ENCODE measurements around the gene PPP1R9B. TPM values are rescaled to one million over a fixed set of nuclear protein-coding genes. Genes with fewer than 3 reads are reported as not detected.

The PPP1R9B gene
- polyA plus RNA-seq, 1 donor from 2014 or later = 4.2 TPM

DNA sequence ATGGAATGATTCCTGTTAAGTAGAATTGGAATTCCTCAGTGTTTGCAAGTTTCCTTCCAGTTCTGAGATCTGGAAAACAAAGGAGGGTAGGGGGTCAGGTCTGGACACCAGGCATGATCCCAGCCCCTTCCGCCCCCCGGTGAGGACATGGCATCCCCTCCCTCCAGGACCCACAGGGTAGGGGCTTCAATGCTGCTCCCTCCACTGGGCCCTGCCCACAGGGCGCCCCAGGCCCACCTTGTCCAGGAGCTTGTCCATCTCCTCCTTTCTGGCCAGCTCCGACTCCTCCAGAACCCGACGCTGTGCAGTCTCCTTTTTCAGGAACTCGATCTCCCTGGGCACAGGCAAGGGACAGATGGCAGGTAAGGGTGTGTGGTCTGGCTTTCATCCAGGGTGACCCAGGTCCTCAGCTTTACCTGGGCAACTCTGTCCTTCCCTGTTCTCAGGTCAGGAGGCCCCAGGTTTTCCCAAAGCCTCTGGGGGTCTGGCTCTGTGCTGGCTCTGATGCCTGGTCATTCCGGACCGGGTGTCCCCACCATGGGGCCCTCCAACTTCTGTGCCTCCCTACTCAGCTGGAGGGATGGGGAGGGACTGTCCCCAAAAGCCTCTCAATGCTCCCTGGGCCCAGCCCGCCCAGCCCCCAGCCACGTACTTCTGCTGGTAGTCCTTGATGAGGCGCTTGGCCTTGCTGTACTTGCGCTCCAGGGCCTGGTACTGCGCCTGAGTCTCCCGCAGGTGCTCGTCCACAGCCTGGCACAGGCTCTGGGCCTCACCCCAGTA is 15.0 kb downstream of the PPP1R9B start:
- H3K4me1 Mint-ChIP-seq = peaks cover 16 to 22% (median 16%) of the 10 kb centered on the region in 3 donors
- H3K4me3 Mint-ChIP-seq = no peak overlapping the region
- peak overlapping the region in 1 of 3 donors; percentile 59 for H3K27ac Mint-ChIP-seq
- peaks cover 6% of the 10 kb centered on the region for H3K36me3 Mint-ChIP-seq
- H3K27me3 Mint-ChIP-seq = peaks cover 4% of the 10 kb centered on the region
- no peaks in the 10 kb centered on the region for H3K9me3 Mint-ChIP-seq

DNA sequence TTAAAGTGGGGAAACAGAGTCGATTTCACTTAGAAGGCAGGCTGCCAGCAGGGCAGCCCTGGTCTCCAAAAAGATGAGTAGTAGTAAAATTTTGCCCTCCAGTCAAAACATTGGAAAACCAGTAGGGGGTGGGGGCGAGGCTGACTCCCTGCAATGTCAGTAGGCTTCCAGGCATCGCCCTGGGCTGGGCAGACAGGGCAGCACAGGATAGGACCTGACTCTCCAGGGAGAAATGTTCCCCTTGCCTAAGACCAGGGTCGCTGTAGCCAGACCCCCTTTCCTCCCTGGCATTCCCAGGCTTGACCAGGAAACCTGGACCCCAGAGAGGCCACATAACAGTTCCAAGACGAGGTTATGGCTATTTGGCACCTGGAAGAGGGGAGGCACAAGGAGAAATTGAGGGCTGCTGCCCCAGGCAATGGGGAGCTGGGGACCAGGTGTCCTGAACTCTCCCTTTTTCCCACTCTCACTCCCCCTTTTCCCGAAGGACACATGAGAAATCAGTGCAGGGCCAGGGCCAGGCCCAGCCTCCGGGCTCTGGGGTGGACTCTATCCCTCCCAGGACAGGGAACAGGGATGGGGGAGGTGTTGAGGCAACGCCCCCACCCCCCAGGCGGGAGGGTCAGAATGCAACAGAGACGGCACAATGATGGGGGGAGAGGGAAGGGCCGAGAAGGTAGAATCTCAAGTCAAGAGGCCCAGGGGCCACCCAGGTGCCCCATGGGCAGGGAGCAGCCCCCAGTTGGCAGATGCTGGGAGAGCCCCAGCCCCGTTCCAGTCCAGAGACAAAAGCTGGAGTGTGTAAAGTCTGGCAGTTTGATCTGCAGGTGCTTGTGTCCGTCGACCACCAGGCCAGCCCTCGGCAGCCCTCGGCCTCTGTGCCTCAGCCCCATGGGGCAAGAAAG is 16.0 kb downstream of the PPP1R9B start:
- Mint-ChIP-seq H3K36me3 (peaks cover 2% of the 10 kb centered on the region), H3K4me3 (no peak overlapping the region), H3K9me3 (no peaks in the 10 kb centered on the region), H3K4me1 (peaks cover 6 to 14% (median 10%) of the 10 kb centered on the region in 3 donors), H3K27me3 (peaks cover 6% of the 10 kb centered on the region), H3K27ac (peak overlapping the region in 1 of 3 donors; percentile 14)

DNA sequence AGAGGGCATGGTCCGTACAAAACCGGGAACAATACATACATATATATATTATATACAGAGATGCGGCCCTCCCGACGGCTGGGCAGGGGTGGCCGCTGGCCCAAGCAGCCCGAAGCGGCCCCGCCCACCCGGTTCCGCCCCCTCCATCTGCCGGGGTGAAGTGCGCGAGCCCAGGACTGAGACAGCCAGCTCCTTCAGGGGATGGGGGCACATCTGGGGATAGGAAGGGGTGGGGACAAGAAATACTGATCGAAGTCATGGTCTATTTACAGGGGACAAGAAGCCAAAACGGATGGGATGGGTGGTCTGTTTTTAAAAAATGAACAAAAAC is 16.7 kb downstream of the PPP1R9B start:
- H3K36me3 Mint-ChIP-seq = peaks cover 2% of the 10 kb centered on the region
- peaks cover 8 to 14% (median 11%) of the 10 kb centered on the region in 3 donors for H3K4me1 Mint-ChIP-seq
- H3K4me3 Mint-ChIP-seq = peak overlapping the region in 1 of 4 donors; percentile 21
- H3K27me3 Mint-ChIP-seq = peaks cover 8% of the 10 kb centered on the region
- H3K9me3 Mint-ChIP-seq = no peaks in the 10 kb centered on the region
- H3K27ac Mint-ChIP-seq = peak overlapping the region in 1 of 3 donors; percentile 57

DNA sequence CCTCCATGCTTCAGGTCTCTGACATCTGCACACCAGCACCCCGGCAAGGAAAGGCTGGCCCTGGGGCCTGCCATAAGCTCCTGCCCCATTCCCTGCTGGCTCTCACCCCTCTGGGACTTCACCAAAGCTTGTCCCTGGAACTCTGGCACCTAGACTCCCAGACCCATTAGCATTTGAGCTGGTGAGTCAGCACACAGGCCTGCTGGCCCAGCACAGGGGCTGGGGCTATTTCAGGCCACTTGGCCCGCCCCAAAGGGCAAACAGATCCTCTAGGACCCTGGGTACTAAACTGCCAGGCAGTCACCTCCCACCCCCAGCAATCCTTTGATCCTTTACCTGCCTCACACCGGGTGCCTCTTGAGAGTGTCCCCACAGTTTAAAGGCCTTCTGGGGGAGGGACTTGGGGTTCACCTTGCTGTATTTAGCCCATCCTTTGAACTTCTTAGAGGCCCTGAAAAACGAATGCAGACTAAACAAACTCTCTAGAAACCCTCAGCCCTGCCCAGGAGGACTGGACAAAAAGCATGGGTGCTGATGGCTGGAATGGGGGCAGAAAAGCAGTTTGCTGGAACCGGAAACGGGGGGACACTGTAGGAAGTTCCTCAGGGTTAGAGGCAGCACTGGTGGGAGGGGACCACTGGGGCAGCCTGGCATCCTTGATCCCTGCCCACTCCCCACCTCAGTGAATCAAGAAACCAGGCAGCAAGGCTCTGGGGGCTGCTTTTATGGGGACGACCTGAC is 17.3 kb downstream of the PPP1R9B start:
- Mint-ChIP-seq H3K27me3 (peaks cover 12% of the 10 kb centered on the region), H3K4me1 (peaks cover 11 to 17% (median 14%) of the 10 kb centered on the region in 3 donors), H3K27ac (peak overlapping the region in 2 of 3 donors; percentile 49 to 57), H3K36me3 (peaks cover 2% of the 10 kb centered on the region), H3K4me3 (peak overlapping the region in 1 of 4 donors; percentile 32), H3K9me3 (no peaks in the 10 kb centered on the region)

DNA sequence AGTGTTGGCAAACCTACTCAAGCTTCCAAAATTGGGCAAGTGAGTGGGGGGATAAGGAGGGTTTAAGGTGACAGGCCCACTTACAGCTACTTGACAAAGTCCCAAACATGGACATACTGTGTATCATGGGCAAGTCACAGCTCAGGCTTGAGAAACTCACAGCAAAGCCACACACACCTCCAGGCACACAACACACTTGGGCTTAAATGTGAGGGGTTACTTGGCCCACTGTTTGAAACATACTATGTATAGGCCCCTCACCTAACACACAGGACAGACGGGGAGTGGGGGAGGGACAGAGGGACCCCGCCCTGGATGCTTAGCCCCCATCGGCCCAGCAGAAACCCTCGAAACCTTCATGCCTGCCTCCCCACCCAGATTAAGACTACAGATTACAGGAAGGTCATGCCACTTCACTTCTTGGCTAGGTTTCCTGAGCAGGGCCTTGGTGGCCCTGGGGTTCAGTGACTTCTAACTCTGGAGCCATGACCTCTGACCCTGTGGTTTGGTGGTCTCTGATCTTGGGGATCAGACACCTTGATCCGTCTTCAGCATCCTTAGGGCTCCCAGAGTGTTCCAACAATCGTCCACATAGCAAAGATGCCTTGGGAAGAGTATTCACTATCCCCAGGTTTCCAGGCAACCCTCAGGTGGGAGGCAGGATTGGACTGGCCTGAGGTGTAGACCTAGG is 18.2 kb downstream of the PPP1R9B start:
- peak overlapping the region in 2 of 3 donors; percentile 49 to 57 for H3K27ac Mint-ChIP-seq
- peaks cover 15 to 19% (median 18%) of the 10 kb centered on the region in 3 donors for H3K4me1 Mint-ChIP-seq
- H3K36me3 Mint-ChIP-seq = peaks cover 2% of the 10 kb centered on the region
- peaks cover 16% of the 10 kb centered on the region for H3K27me3 Mint-ChIP-seq
- no peaks in the 10 kb centered on the region for H3K9me3 Mint-ChIP-seq
- peak overlapping the region in 1 of 4 donors; percentile 66 for H3K4me3 Mint-ChIP-seq

DNA sequence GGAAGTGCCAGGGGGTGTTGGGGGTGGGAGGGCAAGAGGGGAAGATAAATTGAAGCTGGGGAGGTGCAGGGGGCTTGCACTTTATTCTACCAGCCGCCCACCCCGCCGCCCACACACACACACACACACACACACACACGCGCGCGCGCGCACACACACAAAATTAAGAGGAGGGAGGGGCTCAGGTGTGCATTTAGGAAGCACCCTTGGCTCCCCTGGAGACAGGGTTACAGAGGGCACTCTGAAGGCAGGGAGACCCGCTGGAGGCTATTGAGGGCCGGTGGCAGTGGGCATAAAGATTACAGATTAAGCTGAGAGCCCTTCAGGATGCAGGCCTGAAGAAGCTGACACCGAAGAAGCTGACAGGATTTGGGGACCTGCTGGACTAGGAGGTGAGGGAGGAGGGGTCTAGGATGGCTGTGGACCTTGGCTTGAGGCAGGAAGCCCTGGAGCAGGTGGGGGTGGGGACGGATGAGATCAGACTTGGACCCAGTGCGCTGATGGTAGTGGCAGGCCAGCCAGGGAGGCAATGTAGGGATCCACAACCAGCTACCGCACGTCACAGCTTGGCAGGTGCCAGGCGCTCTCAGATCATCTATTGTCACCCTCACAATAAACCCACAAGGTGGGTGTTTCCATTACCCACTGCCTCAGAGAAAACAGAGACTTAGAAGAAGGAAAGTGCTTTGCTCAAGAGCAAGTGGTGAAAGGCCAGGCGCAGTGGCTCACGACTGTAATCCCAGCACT is 19.7 kb downstream of the PPP1R9B start:
- H3K9me3 Mint-ChIP-seq = no peaks in the 10 kb centered on the region
- peak overlapping the region; percentile 21 to 87 (median 68) for H3K4me3 Mint-ChIP-seq
- H3K4me1 Mint-ChIP-seq = peaks cover 15 to 19% (median 18%) of the 10 kb centered on the region in 3 donors
- H3K36me3 Mint-ChIP-seq = peaks cover 2% of the 10 kb centered on the region
- H3K27ac Mint-ChIP-seq = peak overlapping the region; percentile 49 to 91 (median 67)
- H3K27me3 Mint-ChIP-seq = peaks cover 16% of the 10 kb centered on the region

DNA sequence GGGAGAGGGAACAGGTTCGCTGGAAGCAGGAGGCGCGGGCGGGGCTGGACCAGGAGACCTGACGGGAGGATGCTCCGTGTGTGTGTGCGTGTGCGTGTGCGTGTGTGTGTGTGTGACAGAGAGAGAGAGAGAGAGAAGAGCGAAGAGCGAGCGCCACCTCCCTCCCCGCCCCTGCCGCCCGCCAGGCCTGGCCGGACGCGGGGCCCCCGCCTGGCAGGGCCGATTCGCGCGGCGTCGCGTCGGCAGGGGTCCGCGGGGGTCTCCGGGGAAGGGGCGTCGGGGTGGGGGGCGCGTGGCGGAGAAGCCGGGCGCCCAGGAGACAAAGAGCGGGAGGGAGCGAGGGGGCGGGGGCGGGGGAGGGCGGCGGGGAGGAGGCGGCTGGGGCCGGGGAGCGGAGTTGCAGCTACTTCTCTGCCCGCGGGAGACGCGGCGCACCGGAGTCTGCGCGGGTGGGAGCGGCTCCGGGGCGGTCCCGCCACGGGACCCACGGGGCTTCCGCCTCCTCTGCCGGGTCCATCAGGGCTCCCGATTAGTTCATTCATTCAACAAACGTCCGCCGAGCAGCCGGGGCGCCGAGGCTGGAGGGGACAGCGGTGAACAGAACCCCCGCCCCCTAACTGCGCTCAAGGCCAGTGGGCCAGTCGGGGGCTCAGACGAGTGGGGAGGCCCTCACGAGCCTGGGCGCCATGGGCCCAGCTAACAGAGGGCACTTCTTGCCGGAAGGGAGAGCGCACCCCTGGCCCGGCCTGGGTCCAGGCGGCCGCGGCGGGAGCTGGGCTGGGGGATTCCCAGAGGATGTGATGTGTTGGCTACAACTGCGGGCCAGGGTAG is 20.5 kb downstream of the PPP1R9B start, which contains the start of gene SAMD14:
SAMD14 (minus strand) TSS at position 433 of the 831 bp plus-strand sequence. CDS start 5,201 bp downstream, outside the sequence.
- peak within 1 kb of the TSS; percentile 68 to 91 (median 84) for H3K4me3 Mint-ChIP-seq
- peaks cover 15 to 19% (median 18%) of the 10 kb centered on the region in 3 donors for H3K4me1 Mint-ChIP-seq
- peak within 1 kb of the TSS; percentile 63 to 91 (median 67) for H3K27ac Mint-ChIP-seq
- peaks cover 16% of the 10 kb centered on the region for H3K27me3 Mint-ChIP-seq
- no peaks in the 10 kb centered on the region for H3K9me3 Mint-ChIP-seq
- H3K36me3 Mint-ChIP-seq = peaks cover 2% of the 10 kb centered on the region

DNA sequence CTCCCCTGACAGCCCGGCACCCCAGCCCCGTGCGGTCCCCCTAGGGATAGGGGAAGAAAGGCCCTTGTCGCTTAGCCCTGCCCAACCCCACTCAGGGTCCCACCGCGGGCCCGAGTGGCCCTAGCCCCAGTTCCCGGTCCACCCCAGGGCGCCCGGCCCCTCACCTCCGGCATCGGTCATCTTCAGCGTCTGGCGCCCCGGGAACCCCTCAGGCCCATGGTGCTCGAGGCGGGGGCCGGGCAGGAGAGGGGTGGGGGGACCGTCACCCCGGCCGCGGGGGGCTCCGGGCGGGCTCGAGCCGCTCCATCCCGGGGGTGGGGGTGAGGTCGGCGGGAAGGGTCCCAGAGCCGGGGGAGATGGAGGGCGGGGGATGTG is 21.1 kb downstream of the PPP1R9B start:
- Mint-ChIP-seq H3K27ac (peak overlapping the region in 2 of 3 donors; percentile 63 to 91), H3K4me1 (peaks cover 15 to 19% (median 18%) of the 10 kb centered on the region in 3 donors), H3K9me3 (no peaks in the 10 kb centered on the region), H3K4me3 (peak overlapping the region; percentile 10 to 91 (median 78)), H3K36me3 (peaks cover 2% of the 10 kb centered on the region), H3K27me3 (peaks cover 16% of the 10 kb centered on the region)

DNA sequence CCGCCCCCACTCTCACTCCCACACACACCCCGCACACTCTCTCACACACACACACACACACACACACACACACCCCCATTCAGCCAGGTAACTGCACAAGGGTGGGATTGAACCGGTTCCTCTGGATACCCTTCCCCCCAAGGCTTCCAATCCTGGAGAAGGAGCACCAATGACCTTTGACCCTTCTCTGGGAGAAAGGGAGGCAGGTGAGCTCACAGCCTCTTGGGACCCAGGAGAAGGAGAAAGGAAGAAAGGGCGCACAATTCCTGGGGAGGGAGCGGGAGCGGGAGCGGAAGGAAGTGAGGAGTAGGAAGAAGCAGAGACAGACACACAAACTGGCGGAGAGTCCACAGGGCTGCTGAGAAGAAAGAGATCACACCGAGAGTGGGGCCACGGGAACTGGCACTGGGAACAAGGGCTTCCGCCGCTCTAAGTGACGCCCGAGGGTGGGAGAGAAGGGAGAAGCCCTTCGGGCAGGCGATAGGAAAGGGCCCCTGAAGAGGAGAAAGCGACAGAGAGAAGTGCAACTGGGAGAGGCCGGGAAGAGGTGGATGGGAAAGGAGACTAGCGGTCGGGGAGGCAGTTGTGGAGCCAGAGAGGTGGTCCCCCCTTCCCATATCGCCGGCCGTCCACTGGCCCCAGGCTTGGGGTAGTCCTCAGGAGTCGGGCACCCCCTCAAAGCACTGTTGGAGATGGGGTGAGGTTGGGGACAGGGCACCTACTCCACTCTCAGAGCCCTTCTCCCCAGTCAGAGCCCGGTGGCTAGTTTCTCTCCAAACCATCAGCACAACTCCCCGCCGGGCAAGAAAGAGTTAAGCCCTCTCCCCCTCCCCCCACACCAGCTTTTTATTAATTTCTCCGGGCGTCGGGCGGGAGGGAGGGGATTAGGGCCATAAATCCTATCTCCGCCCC is 21.8 kb downstream of the PPP1R9B start:
- H3K4me3 Mint-ChIP-seq = peak overlapping the region; percentile 67 to 91 (median 84)
- H3K4me1 Mint-ChIP-seq = peaks cover 15 to 19% (median 18%) of the 10 kb centered on the region in 3 donors
- H3K27ac Mint-ChIP-seq = peak overlapping the region; percentile 63 to 87 (median 64)
- H3K9me3 Mint-ChIP-seq = no peaks in the 10 kb centered on the region
- peaks cover 16% of the 10 kb centered on the region for H3K27me3 Mint-ChIP-seq
- peaks cover 2% of the 10 kb centered on the region for H3K36me3 Mint-ChIP-seq

DNA sequence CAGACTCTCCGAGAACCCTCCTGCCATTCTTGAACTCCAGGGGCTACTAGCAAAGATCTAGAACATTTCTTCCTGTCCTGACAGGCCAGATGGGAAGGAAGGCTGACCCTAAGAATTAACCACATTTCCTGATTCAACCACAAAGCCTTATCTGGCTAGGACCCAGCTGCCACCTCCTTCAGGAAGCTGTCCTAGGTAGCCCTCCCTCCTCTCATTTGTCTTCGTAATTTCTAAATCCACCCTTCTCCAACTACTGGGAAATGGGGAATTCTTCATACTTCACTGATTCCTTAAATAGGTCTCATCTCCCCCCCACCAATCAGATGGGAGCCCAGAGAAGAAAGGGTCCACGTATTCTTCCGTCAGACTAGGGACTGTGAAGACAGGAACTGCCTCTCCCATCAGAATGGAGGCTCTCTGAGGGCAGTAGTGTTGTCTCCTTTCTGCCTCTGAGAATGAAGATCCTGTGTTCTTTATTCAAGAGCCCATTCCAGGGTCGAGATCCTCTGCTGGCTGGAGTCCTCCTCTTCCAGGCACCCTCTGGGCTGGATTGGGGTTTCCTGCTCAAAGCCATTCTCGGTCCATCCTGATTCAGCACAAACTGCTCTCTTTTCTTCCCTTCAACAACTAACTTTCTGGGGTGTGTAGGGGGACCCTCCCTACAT is 22.6 kb downstream of the PPP1R9B start:
- Mint-ChIP-seq H3K9me3 (no peaks in the 10 kb centered on the region), H3K27me3 (peaks cover 16% of the 10 kb centered on the region), H3K27ac (no peak overlapping the region), H3K36me3 (peaks cover 2% of the 10 kb centered on the region), H3K4me1 (peaks cover 15 to 19% (median 17%) of the 10 kb centered on the region in 3 donors), H3K4me3 (peak overlapping the region in 1 of 4 donors; percentile 72)

DNA sequence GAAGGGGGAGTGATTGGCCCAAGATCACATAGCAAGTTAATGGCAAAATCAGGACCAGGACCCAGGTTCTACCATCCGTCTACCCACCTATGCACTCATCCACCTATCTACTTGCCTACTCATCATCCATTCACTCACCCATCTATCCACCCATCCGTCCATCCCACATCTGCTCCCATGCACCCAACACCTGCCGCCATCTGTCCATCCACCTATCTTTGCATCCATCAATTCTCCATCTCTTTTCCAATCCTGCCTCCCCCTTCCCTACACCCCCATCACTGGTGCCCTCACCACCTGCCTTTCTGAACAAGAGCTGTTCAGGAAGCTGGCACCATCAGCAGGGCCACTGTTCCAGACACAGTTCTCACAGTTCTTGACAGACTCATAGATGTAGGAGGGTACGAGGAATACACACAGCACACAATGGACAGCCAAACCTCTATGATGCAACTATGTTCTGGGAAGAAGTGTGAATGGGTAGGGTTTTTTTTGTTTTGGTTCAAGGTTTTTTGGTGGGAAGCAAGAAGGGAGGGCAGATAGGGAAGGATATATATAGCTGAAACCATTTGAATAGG is 25.0 kb downstream of the PPP1R9B start:
- Mint-ChIP-seq H3K36me3 (no peaks in the 10 kb centered on the region), H3K9me3 (no peaks in the 10 kb centered on the region), H3K4me1 (peaks cover 9 to 12% (median 9%) of the 10 kb centered on the region in 3 donors), H3K27me3 (peaks cover 14% of the 10 kb centered on the region), H3K4me3 (peak overlapping the region in 1 of 4 donors; percentile 11), H3K27ac (no peak overlapping the region)
